ENCODE measurements around the gene PRDX6. TPM values are rescaled to one million over a fixed set of nuclear protein-coding genes. Genes with fewer than 3 reads are reported as not detected.
"Not testable (repeated sequence)": the region's sequence is repeated elsewhere in the genome, so short reads cannot be mapped to it uniquely, and the experiment has no call there.

PRDX6 gene
- total RNA-seq, 6 donors from 2014 or later, result 94.3 to 330 (median 212) TPM

GRCh38 chr1:173473599-173474011, 3.5 kb upstream of the PRDX6 start:
- Histone ChIP-seq H3K36me3 (no peaks in the 10 kb centered on the region), H3K4me3 (no peak overlapping the region), H3K9me3 (peaks cover 0 to 11% (median 6%) of the 10 kb centered on the region in 4 donors), H3K27ac (peak overlapping the region; percentile 7 to 96 (median 56)), H3K4me1 (peaks cover 17 to 36% (median 33%) of the 10 kb centered on the region in 4 donors), H3K27me3 (no peaks in the 10 kb centered on the region)
- DNase-seq (no peak), ATAC-seq (ENCODE audit: low FRiP score in 2 of 2) (no peak)
- no peak for TF ChIP-seq EP300 (IDR thresholded peaks at IDR 0.05)
- TF ChIP-seq POLR2A (IDR thresholded peaks at IDR 0.05), result no peak
- TF ChIP-seq POLR2AphosphoS5 (IDR thresholded peaks at IDR 0.05), result no peak
- TF ChIP-seq, protein P1, sequence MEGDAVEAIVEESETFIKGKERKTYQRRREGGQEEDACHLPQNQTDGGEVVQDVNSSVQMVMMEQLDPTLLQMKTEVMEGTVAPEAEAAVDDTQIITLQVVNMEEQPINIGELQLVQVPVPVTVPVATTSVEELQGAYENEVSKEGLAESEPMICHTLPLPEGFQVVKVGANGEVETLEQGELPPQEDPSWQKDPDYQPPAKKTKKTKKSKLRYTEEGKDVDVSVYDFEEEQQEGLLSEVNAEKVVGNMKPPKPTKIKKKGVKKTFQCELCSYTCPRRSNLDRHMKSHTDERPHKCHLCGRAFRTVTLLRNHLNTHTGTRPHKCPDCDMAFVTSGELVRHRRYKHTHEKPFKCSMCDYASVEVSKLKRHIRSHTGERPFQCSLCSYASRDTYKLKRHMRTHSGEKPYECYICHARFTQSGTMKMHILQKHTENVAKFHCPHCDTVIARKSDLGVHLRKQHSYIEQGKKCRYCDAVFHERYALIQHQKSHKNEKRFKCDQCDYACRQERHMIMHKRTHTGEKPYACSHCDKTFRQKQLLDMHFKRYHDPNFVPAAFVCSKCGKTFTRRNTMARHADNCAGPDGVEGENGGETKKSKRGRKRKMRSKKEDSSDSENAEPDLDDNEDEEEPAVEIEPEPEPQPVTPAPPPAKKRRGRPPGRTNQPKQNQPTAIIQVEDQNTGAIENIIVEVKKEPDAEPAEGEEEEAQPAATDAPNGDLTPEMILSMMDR (IDR thresholded peaks at IDR 0.05), result no peak
- 62 to 64% methylated on average over 2 of the region's 2 CpGs for WGBS, 2 donors

- H3K27ac ChIP-seq, result peak overlapping the region; percentile 7 to 96 (median 56)
These were observed 2.9 kb upstream of the PRDX6 start for GRCh38 chr1:173474097-173474779.

DNA sequence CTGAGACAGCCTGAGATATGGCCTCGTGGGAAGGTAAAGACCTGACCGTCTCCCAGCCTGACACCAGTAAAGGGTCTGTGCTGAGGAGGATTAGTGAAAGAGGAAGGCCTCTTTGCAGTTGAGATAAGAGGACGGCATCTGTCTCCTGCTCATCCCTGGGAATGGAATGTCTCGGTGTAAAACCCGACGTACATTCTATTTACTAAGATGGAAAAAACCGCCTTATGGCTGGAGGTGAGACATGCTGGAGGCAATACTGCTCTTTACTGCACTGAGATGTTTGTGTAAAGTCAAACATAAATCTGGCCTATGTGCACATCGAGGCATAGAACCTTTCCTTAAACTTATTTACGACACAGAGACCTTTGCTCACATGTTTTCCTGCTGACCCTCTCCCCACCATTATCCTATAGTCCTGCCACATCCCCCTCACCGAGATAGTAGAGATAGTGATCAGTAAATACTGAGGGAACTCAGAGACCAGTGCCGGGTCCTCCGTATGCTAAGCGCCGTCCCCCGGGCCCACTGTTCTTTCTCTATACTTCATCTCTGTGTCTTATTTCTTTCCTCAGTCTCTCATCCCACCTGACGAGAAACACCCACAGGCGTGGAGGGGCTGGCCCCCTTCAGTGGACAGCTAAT, 2.2 kb upstream of the PRDX6 start:
- peak overlapping the region in 2 of 4 donors; percentile 81 to 92 for H3K4me3 ChIP-seq
- 64 to 68% methylated on average over 17 of the region's 17 CpGs for WGBS, 2 donors
- DNase-seq, result not testable (repeated sequence)

More at GRCh38 chr1:173474097-173474779, 2.9 kb upstream of the PRDX6 start:
- TF ChIP-seq POLR2A (IDR thresholded peaks at IDR 0.05) (no peak), POLR2AphosphoS5 (IDR thresholded peaks at IDR 0.05) (no peak), EP300 (IDR thresholded peaks at IDR 0.05) (no peak)
- TF ChIP-seq, protein P1 (IDR thresholded peaks at IDR 0.05), result no peak
- 64 to 87% methylated on average over 5 of the region's 5 CpGs for WGBS, 2 donors
- DNase-seq (no peak), ATAC-seq (ENCODE audit: low FRiP score in 2 of 2) (no peak)
- Histone ChIP-seq H3K4me1 (peaks cover 24 to 42% (median 39%) of the 10 kb centered on the region in 4 donors), H3K27me3 (no peaks in the 10 kb centered on the region), H3K36me3 (no peaks in the 10 kb centered on the region), H3K4me3 (no peak overlapping the region), H3K9me3 (peaks cover 0 to 11% (median 6%) of the 10 kb centered on the region in 4 donors)

DNA sequence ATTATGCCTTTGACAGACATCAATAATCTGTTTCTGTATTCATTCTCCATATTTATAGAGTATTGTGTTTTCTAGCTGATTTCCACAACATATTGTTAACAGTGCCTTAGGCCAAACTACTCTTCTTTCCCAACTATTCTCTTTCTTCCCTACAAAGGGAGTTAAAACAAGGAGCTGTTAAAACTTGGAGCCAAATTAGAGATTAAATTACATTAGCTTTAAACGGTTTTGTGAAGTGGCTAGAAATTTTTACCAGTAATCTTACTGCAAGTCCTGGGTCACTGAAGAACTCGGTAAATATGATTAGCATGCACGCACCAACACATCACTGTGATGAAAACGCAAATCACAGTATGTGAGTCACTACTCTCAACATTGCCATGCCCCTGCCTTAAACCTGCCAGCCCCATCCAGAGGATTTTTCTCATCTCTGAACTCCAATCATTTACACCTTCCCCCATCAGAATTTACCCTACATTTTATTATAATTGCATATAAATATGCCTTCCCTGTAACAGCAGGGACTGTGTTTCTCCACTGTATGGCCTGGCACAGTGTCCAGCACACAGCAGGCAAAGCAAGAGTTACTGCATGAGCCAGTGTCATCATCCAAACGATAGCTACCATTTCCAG, 1.5 kb upstream of the PRDX6 start:
- Histone ChIP-seq H3K4me3 (peak overlapping the region in 3 of 4 donors; percentile 77 to 92 (median 81)), H3K4me1 (peaks cover 32 to 53% (median 48%) of the 10 kb centered on the region in 4 donors), H3K27ac (peak overlapping the region; percentile 96 to 98 (median 98)), H3K36me3 (peaks cover 0 to 7% (median 0%) of the 10 kb centered on the region in 4 donors), H3K9me3 (peaks cover 0 to 4% (median 3%) of the 10 kb centered on the region in 4 donors), H3K27me3 (no peaks in the 10 kb centered on the region)
- peak in 1 of 2 donors; percentile 39 for DNase-seq
- no peak for ATAC-seq (ENCODE audit: low FRiP score in 2 of 2)
- no peak for TF ChIP-seq POLR2AphosphoS5 (IDR thresholded peaks at IDR 0.05)
- peak in 1 of 4 donors; percentile 34 for TF ChIP-seq EP300 (IDR thresholded peaks at IDR 0.05)
- WGBS, 2 donors, result 44 to 45% methylated on average over 5 of the region's 5 CpGs

More for the DNA sequence above, 2.2 kb upstream of the PRDX6 start:
- Histone ChIP-seq H3K4me1 (peaks cover 29 to 49% (median 44%) of the 10 kb centered on the region in 4 donors), H3K9me3 (peaks cover 0 to 11% (median 6%) of the 10 kb centered on the region in 4 donors), H3K27ac (peak overlapping the region; percentile 49 to 98 (median 74))
- H3K27me3 ChIP-seq; ATAC-seq (ENCODE audit: low FRiP score in 2 of 2); H3K36me3 ChIP-seq: not testable (repeated sequence)

DNA sequence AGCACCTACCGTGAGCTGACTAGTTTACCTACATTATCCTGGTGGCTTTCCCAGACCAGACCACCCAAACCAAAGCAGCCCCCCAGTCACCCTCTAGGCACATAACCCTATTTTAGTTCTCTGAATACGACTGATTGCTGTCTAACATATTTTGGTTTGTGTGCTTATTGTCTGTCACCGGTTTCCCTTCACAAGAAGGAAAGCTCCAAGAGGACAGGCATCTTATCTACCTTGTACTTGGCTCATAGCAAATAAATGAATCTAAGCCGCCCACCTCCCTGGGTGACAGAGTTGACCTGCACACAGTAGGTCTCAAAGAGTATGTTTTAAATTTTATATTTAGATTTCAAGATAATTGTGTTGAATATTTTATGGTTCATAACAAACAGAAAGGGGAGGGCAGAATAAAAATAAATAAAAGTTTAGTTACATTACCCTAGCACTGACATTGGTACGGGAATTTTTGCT, 904 bp upstream of the PRDX6 start:
- peak overlapping the region; percentile 96 to 98 (median 98) for H3K27ac ChIP-seq
- peak overlapping the region; percentile 66 to 92 (median 79) for H3K4me3 ChIP-seq
- DNase-seq (no peak), ATAC-seq (ENCODE audit: low FRiP score in 2 of 2) (no peak)
- H3K36me3 ChIP-seq, result peaks cover 3 to 13% (median 4%) of the 10 kb centered on the region in 4 donors
- no peak for TF ChIP-seq POLR2AphosphoS5 (IDR thresholded peaks at IDR 0.05)
- TF ChIP-seq, protein P1 (IDR thresholded peaks at IDR 0.05), result no peak
- no peak for TF ChIP-seq EP300 (IDR thresholded peaks at IDR 0.05)
- no peak for TF ChIP-seq POLR2A (IDR thresholded peaks at IDR 0.05)
- H3K4me1 ChIP-seq, result peaks cover 32 to 53% (median 48%) of the 10 kb centered on the region in 4 donors
- WGBS, 2 donors, result 37 to 53% methylated on average over 5 of the region's 5 CpGs
- H3K9me3 ChIP-seq, result no peaks in the 10 kb centered on the region
- H3K27me3 ChIP-seq, result no peaks in the 10 kb centered on the region

All from upper lobe of left lung (tissue), 6 donors.